ENCODE data around the gene CCNK.

CCNK gene

DNA sequence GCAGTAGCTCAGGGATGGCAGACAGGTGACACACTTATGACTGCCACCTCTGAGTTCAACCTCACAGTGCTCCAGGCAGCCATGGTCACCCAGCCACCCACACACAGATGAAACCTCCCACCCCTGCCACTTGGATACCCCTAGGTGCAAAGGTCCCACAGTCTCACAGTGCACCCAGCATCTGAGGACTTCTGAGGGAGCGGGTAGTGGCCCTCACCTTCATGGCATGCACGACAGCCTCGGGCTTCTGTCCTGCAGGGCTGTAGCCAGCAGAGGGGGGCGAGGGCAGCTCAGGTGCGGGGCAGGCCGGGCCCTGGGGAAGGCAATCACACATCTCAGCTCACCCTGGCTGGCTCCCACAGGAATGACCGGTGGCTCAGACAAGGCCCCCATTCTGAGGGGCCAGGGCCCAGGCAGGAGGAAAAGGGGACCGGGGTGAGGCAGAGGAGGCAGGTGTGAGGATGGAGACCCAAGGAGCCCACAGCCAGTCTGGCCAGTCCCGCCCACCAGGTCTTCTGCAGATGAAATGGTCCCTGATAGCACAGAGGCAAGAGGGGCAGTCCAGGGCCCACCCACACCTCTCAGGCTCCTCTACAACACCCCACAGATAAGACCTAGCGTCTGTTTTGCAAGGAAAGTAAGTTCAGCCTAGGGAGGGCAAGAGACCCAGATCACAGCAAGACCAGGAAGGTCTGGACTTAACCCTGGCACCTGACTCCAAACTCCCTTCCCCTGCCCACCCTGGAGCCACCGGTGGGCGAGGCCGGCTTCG lies 35.8 kb downstream of the CCNK start:
- no peak overlapping the region for H3K27ac ChIP-seq
- TF ChIP-seq, protein P1, sequence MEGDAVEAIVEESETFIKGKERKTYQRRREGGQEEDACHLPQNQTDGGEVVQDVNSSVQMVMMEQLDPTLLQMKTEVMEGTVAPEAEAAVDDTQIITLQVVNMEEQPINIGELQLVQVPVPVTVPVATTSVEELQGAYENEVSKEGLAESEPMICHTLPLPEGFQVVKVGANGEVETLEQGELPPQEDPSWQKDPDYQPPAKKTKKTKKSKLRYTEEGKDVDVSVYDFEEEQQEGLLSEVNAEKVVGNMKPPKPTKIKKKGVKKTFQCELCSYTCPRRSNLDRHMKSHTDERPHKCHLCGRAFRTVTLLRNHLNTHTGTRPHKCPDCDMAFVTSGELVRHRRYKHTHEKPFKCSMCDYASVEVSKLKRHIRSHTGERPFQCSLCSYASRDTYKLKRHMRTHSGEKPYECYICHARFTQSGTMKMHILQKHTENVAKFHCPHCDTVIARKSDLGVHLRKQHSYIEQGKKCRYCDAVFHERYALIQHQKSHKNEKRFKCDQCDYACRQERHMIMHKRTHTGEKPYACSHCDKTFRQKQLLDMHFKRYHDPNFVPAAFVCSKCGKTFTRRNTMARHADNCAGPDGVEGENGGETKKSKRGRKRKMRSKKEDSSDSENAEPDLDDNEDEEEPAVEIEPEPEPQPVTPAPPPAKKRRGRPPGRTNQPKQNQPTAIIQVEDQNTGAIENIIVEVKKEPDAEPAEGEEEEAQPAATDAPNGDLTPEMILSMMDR (conservative IDR thresholded peaks at IDR 0.05): no peak

DNA sequence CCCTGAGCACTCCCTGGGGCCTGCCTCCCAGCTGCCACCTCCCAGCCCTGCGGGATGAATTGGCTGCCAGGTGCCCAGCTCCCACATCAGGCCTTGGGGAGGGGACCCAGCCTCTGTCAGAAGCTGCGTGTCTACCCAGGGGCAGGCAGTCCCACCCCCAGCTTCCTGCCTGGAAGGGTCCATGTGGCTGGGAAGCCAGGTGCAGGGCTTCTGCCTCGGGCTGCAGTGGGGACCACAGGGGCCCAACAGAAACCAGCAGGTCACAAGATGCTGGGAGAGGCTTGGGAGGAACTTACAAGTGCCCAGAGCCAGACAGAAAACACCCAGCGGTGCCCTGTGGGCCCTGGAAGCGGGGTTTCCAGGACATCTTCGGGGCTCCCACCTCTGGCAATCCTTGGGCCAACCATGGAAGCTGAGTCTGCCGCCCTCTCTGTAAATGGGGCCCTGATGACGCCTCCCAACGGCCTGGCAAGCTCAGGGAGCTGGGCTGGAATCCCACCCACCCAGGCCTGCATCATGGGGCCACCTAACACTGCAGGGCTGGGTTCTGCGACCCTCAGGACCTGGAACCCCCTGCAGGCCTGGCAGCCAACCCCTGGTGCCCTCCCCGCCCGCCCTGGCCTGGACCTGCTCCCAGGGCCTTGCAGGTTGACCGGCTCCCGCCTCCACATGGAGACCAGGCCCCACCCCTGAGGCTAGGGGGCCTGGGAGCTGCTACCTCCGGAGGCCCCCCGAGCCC lies 36.6 kb downstream of the CCNK start:
- TF ChIP-seq, protein P1 (conservative IDR thresholded peaks at IDR 0.05): no peak
- peak overlapping the region; percentile 16; the same call in 1 of the 2 replicates for H3K27ac ChIP-seq

DNA sequence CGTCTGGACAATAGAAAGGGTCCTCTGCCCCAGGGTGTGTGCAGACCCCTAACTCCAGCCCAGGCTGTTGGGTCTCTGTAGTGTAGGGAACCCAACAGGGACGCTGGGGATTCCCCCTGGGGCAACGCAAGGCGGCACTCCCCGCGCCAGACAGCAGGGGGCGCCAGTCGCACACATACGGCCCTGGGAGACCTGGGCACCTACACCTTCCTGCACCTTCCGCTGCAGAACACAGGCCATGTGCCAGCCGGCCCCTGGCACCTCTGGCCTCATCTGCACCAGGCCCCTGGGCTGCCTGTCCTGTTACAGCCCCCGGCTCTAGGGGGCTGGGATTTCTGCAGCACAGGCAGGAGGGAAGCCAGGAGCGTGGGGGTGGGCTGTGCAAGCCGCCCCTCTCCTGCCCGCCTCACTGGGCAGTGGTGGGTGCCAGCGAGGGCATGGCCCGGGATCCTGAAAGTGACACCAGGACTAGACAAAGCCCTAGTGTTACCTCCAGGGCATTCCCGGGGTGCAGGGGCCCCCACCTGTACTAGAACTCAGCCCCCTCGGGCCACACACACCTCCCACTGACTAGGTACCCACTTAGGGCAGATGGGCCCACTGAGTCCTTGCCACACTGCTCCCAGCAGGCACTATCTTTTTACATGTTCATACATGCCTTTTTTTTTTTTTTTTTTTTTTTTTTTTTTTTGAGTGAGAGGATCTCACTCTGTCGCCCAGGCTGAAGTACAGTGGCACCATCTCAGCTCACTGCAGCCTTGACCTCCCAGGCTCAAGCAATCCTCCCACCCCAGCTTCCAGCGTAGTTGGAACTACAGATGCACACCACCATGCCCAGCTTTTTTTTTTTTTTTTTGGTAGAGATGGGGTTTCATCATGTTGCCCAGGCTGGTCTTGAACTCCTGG lies 37.5 kb downstream of the CCNK start:
- TF ChIP-seq, protein P1 (conservative IDR thresholded peaks at IDR 0.05): peak; percentile 92
- peak overlapping the region; percentile 16; the same call in 1 of the 2 replicates for H3K27ac ChIP-seq

DNA sequence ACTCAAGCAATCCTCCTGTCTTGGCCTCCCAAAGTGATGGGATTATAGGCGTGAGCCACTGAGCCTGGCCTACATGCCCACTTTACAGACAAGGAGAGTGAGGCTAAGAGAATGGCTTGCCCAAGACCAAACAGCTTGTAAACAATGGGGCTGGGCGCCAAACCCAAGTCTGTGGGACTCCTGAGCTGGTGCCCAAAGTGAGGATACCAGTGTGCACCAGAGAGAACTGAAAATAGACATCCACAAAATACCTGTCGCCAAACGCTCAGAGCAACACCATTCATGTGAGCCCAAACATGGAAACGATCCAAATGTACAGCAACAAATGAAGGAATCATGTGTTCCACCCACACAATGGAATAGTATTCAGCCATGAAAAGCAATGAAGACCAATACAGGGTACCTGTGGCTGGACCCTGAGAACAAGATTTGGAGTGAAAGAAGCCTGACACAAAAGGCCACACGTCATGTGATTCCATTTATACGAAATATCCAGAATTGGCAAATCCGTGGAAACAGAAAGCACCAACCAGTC lies 38.2 kb downstream of the CCNK start:
- TF ChIP-seq, protein P1 (conservative IDR thresholded peaks at IDR 0.05): no peak
- H3K27ac ChIP-seq: no peak overlapping the region

DNA sequence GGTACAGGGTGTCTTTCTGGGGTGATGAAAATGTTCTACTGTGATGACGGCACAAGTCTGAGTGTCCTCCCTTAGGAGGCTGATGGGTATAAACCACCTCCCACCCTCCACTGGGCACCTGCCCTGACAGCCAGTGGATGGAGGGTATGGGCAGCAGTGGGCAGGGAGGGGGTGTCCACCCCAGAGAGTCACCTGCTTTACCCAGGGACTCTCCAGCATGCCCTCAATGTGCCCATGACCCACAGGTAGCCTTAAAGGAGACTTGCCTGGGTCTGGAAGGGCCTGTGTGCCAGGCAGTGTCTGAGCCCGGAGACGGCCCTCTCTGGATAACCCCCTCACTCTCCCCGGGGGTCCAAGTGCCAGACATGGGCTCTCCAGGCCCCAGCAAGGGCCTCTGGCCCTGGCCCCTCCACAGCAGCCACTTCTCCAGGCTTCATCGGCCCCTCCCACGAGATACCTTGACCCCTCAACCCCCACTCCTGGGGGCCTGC lies 38.8 kb downstream of the CCNK start:
- no peak overlapping the region for H3K27ac ChIP-seq
- TF ChIP-seq, protein P1 (conservative IDR thresholded peaks at IDR 0.05): no peak

DNA sequence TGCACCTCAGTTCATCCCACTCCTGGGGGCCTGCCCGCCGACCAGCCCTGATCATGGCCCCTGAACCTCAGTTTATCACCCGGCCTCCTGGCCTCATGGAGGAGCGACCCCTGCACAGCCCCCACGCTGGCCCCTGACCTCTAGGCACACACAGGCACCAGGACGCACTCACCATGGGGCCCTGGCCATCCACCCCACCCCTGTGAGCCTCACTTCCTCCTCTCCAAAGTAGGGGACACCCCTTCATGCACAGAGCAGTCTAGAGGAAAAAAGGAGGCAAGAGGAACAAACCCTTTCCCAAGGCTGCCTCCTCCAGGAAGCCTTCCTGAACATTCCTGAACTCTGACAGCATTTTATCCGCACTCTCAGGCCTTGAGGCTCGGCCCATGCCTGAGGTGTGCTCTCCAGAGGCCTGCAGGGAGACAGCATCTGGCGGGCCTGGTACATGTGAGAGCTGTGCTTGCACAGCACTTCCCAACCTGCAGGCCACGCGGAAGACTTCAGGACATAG lies 39.4 kb downstream of the CCNK start:
- TF ChIP-seq, protein P1 (conservative IDR thresholded peaks at IDR 0.05): no peak
- H3K27ac ChIP-seq: no peak overlapping the region
